ENCODE data around the gene PRDM15. TPM values are rescaled to one million over a fixed set of nuclear protein-coding genes. Genes with fewer than 3 reads are reported as not detected.

Gene PRDM15
- total RNA-seq, 1 experiment from 2014 or later = 2.4 TPM

DNA sequence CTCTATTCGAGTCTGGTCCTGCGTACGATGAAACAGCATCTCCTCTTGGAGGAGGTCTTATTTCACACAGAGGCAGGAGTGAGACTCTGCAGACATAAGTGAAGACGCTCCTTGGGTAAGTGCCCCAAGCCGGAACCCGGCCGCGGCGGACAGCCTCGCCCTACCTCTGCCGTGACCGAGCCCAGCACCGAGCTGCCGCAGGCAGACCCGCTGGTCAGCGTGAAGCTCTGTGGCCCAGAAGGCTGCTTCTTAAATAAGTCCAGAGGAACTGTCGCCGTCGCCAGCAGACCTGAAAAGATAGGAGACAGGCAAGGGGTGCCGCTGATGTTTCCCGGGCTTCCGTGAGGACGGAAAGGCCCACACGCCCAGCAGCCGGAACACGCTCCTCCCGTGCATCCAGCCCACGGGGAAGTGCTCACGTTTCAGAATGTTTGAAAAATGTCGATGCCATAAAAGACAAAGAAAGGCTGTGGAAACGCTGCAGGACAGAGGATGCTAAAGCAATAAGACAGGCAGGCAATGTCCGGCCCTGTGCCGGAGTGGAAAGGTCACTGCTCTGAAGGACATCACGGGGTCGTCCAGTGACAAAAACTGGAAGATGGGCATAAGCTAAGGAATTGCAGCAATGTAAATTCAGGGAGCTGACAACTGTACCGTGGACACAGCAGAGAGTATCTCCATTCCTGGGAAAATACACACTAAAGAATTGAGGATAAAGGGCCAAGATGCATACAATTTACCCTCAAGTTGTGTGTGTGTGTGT is 28.5 kb upstream of the PRDM15 start:
- DNase-seq (ENCODE audit: low read depth) = no peak

DNA sequence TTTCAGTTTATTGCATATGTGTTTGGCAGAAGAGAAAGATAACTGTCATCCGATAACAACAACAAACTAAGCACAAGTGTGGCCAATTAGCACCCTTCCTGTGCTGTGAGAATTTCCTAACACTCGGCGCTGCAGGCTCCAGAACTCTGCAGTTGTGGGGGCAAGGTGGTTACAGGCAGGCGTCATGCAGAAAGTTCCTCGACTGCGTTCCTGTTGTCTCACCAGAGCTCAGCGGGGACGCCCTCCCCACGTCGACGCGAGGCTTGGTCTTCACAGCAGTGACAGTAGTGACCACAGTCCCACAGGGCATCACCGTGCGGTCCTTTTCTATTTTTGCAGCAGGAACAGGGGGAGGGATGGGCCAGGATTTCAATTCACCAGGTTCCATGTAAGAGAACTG is 27.6 kb upstream of the PRDM15 start:
- DNase-seq (ENCODE audit: low read depth) = no peak

DNA sequence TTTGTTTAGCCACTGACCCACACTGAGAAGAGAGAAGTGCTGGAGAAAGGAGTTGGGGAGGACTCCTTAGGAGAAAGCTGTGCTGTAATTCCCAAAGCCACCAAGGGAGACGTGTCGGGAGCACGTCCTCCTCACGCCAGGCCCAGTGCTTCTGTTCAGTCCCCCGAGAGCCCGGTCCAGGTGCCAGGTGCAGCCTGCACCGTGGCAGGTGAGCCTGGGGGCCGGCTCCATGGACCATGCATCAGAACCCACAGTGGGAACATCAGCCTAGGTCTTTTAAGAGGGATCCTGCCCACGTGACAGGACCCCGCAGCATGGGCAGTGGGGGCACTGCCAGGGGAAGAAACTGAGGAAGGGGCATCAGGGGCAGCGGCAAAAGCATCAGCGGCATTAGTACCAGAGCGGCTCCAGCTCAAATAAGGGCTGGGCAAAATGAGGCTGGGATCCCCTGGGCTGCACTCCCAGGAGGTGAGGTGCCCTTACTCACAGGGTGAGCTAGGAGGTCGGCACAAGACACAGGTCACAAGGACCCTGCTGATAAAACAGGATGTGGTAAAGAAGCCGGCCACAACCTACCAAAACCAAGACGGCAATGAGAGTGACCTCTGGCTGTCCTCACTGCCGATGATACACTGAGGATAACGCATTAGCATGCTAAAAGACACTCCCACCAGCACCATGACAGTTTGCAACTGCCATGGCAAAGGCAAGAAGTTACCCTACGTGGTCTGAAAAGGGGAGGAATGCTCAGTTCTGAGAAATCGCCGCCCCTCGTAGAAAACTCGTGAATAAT is 24.6 kb upstream of the PRDM15 start:
- DNase-seq (ENCODE audit: low read depth) = no peak

DNA sequence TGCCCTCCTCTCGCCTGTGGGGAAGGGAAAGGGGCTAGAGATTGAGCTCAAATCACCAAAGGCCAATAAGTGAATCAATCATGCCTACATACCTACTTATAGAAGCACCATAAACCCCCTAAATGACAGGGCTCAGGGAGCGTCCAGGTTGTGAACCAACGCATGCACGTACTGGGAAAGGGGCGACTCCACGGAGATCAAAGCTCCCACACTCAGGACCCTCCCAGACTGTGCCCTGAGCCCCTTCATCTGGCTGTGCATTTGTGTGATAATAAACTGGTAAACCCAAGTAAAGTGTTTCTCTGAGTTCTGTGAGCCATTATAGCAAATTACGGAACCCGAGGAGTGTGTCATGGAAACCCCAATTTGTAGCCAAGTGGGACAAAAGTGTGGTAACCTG is 23.8 kb upstream of the PRDM15 start:
- DNase-seq (ENCODE audit: low read depth) = no peak

DNA sequence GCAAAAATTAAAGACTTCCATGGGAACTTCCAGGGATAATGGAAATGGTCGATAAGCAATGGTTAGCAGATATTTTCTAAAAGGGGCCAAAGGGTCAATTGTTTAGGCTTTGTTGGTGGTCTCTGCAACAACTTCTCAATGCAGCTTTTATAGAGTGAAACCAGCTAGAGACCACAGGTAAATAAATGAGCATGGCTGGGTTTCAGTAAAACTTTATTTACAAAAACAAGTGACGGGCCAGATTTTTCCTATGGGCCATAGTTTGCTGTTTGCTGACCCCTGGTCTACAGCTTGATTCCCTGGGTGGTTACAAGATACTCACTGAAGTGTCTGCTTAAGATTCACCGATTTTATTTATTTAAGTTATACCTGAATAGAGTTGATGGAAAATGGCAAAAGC is 22.6 kb upstream of the PRDM15 start:
- no peak for DNase-seq (ENCODE audit: low read depth)

DNA sequence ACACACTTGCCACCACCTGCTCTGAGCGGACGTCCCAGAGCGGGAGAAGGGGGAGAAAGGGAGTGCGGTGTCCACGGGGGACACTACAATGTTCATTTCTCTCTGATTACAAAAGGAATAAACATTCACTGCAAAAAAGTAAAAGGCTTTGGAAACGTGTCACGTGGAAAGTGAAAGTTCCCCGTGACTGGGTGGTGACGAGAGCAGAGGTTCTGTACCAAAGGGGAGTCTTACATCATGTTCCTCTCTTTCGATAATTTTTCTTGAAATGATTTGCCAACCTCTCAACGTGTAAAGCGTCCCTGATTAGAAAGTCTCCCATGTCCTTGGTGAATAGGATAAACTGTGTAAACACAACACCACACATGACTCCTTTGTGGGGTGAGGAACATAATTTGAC is 22.0 kb upstream of the PRDM15 start:
- DNase-seq (ENCODE audit: low read depth) = no peak

DNA sequence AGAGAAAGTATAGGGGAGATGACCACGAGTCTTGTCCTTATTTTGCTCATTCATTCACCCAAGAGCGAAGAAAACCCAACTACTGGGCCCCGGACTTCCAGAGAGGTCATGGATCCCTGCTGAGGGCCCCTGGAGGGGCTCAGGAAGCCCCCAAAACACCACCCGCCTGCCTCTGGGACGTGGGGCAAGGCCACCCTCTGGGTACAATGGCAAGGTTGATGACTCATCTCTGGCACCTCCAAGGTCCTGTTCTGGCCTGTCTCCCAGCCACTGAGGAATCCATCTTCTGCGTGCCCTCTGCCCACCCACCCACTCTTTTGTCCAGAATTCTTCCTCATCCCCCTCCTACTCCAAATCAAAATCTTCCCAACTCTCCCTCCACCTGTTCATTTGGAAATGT is 21.3 kb upstream of the PRDM15 start:
- DNase-seq (ENCODE audit: low read depth) = no peak

DNA sequence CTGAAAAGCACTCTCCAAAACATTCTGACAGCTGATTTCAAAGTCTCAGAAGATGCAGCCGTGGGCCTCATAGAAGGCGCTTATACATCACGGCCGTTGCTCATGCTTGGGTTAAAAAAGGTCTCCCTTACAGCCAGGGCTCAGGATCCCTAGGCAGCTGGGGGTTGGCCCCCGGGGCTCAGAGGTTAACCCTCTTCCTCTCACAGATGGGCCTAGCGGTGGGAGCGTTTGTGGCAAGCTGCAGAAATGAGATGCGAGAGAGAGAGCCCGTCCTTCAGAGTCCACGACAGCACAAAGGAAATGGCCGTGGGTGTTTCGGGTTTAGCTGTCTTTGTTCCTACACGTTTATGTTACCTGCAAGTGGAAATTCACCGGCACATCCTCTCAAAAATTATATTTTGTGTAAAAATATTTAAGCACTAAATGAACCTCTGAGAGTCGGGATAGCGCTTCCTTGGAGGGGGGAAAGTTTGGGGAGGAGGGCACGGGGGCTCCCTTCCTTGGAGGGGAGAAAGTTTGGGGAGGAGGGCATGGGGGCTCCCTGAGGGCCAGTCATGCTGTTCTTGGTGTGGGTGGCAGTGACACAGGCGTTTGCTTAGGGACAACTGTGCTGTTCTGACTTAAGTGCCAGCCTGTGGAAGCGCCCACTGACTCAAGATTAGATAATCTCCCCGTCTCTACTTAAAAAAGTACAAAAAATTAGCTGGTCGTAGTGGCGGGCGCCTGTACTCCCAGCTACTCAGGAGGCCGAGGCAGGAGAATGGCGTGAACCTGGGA is 20.5 kb upstream of the PRDM15 start:
- no peak for DNase-seq (ENCODE audit: low read depth)

DNA sequence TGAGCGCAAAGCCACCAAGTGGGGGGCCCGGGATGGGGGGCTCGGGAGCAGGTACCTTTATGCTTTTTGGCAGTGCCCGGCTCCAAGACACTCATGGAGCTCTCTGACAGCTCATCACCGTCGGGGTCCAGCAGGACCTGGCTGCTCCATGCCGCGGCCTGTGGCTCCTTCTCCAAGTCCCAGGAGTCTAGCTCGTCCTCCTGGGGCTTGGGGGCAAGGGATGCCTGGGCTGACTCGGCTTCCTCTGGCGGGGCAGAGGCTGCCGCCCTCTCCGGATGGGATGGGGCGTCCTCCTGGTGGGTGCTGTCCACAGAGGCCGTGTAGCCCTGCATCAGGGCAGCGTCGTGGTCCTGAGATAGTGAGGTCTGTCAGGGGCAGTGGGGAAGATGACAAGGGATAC is 19.9 kb upstream of the PRDM15 start:
- DNase-seq (ENCODE audit: low read depth) = no peak

DNA sequence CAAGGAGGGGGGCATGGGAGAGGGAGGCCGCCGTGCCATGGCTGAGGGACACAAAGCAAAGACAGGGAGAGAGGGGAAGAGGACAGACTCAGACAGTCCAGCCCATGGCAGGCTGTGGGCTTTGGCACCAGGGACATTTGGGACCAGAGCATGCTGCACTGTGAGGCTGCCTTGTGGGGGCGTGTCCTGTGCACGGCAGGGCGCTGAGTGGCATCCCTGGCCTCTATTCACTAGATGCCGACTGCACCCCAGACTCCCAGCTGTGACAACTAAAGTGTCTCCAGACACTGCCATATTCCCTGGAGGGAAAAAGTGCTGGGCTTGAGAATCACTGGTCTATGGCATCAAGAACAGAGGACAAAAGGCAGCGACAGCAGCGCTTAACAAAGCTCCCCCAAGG is 18.6 kb upstream of the PRDM15 start:
- no peak for DNase-seq (ENCODE audit: low read depth)

DNA sequence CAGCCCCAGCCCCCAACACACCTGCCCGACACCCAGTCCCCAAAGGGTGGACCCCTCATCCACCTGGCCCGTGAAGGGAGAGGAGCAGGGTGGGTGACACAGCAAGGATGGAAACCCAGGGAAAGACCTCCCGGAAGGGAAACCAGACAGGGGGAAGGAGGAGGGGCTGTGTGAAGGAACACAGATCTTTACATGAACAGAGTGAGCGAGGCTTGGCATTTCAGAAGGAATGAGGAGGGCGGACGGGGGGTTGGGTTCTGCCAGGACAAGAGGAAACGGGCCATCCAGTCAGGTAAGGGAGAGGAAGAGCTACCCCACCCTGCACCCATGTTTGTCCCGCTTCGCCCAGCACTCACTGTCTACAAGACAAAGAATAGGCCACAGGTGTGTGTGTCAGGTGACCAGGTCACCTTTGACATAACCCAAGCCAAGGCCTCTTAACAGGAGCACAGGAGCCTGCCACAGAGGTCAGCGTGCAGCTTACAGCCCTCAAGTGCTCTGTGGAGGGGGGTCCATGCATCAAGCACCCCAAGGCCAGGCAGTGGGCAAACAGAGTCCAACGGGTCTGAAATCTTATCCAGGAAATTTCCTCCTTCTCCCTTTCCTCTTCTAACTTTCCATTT is 18.0 kb upstream of the PRDM15 start:
- DNase-seq (ENCODE audit: low read depth) = no peak

DNA sequence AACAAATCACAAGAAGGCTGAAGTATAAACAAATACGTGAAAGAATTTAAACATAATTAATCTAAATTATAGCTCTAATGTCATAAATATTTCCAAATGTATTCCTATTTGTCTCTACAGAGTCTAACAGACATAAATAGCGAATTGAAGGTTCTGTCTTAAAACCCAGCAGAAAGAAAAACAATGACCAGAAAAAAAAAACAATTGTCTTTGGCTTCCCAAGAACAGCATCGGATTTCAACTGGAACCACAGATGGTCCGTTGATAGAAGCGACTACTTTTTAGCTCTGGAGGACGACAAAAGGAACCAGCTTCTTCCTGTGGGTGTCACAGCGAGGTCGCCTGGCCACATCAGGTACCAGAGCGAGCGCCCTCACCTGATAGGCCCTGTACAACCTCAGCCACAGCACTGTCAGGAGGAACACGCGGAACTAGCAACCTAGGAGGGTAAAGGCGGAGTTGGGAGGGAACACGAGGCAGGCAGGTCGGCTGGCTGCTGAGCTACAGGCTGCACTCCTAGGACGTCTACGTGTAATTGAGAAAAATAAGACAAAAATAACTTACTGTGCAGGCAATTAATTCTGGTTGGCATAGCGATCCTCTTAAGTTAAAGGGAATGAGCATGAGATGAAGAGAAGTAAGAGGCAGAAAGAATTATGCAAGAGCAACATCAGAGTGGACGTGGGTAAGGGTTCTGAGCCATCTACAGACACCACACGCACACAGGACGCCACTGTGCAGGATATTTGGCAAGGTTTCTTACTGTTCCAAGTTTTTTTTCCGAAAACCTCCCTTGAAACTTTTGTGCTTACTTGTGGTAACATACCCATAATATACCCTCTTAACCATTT is 16.7 kb upstream of the PRDM15 start:
- no peak for DNase-seq (ENCODE audit: low read depth)

DNA sequence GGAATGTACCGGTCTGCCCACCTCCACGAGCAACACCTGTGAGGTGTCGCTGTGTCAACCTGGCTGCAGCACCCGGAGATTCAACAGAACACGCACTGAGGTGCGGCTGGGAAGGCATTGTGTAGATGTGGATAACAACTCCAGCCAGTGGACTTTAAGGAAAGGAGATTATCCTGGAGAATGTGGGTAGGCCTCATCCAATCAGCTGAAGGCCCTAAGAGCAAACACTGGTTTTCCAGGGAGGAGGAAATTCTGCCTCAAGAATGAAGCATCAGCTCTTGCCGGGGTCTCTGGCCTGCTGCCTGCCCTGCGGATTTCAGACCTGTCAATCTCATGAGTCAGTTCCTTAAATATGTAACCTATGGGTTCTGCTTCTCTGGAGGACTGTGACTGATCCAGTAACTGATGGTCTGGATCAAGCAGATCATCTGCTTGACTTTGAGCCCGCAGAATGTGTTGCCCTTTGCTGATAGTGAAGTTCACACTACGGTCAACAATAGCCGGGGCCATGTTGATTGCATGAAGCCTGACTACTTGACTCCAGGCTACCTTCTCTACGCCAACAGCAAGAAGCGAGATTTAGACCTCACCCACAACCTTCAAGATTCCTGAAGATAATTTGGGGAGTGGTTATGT is 15.9 kb upstream of the PRDM15 start:
- DNase-seq (ENCODE audit: low read depth) = peak; percentile 78

DNA sequence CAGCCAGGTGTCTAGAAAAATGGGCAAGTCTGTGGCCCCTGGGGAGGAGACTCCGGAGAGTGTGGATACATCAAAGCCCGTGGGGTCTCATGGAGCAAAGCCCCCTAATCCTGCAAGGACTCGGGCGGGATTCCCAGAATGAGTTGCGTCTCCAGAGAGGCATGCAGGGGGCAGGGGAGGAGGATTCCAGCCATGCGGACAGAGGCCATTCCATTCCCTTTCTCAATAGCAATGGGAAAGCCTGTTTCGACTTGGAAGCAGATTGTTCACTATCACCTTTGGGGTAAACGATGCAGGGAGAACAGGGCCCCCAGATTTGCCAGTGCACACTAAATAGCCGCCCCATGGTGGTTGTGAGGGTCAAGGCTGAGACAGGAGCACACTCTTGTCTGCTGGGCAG is 15.4 kb upstream of the PRDM15 start:
- no peak for DNase-seq (ENCODE audit: low read depth)

DNA sequence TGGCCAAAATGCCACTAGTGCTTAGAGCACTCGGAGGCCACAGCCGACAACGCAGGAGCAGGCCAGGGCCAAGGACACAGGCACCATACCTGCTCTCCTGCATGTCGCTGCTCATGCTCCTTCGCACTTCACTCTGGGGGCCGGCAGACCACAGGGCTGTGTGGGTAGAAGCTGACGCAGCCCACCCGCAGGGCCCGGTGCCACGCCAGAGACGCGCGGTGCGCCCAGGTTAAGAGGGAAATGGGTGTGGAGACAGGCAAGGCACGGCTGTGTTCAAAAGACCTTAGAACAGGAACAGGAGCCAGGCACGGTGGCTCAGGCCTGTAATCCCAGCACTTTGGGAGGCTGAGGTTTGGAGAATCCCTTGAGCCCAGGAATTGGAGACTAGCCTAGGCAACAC is 13.6 kb upstream of the PRDM15 start:
- no peak for DNase-seq (ENCODE audit: low read depth)

DNA sequence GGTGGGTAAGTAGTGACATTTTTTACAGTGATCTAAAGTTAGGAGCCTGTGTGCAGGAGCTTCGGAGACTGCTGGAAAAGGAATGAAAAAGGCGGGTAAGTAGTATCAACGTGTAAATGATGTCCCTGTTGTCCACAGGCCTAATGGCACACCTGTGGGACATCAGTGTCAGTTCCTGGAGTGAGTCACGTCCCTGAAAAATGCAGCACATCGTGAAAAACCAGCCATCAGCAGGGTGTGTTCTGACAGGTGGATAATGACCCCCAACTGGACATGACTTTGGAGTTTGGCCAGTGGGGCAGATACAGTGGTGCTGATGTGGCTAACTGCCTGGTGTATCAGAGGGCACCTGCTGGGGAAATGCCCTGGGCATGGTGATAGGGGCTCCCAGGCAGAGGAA is 12.0 kb upstream of the PRDM15 start:
- DNase-seq (ENCODE audit: low read depth) = no peak

DNA sequence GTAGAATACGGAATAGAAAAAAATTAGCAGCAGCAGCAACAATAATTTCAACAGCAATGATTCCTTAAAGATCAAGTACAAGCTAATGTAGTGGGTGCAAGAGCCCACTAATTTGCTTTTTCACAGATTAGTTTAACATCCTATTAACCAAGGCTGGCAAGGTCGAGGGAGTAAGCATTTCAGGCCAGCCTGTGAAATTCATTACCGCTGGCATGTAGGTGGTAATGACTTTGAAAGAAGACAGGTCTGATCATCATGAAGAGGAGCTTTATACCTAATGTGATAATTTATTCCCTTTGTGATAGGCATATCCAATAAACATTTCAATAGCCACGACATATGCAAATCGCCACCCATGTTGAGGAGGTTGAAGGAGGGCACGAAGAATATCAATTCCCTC is 11.2 kb upstream of the PRDM15 start:
- DNase-seq (ENCODE audit: low read depth) = no peak

DNA sequence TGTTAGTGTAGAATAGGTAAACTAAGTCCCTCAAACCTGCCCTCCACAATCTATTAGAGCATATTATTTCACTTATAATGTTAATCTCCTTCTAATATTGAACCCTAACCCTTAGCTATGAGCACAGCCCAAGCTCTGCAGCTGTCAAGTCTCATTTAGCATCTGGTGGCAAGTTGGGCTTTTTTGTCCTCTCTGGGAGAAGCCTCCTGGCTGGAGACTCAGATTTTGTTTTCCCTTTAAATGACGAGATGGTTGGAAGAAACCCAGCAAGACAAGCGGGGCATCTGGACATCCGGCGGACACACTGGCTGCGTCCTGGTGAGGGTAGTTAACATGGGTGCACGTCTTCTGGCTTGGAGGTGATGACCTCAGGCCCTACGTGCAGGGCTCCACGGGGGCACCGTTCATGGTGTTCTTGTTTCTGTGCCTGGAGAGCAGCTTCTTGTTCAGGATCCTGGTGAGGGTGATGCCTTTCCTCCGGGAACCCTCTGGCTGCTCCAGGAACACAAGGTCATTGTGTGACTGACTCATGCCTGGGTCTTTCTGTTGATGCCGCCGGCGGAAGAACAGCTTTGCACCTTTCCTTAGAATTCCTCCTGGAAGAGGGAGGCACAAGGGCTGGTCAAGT is 9.7 kb upstream of the PRDM15 start:
- DNase-seq (ENCODE audit: low read depth) = no peak

DNA sequence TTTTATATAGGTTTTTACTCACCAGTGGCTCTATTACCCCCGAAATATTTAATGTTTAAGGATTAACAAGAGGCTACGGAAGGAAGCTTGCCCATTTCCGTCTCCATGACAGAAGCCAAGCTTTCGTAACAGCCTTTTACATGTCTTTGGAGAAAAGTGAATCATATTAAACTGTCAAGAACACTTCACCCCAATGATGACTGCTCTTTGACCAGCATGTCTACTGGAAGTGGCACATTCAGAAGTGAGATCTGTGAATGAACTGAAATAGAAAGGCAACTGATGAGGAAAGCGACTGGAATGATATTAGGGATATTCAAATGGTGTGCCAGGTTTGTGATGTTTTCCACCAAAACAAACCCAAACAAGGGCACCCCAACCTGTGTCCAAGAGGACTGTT is 8.5 kb upstream of the PRDM15 start:
- DNase-seq (ENCODE audit: low read depth) = no peak

DNA sequence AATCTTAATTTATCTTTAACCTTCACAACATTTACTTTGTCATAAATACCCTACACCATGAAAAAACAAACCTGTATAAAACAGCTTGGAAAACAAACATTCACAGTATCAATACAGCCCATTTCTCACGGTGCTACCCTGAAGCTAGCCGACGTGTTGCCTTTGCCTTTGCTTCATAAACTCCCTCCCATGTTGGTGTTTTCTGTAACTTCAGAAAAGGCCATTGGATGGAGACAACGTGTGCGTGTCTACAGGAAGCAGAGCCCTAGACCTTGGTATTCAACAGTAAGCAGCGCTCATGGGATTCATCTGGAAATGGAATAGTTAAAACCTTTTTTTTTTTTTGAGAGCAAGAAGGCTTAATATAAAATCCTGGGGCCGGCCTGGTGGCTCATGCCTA is 7.2 kb upstream of the PRDM15 start:
- DNase-seq (ENCODE audit: low read depth) = no peak

All from RPMI7951 (cell line).